DOHH2 (cell line): ENCODE results near the gene NUP210.

Source experiments
- EZH2phosphoT487 ChIP-seq: fragments of 200-600 bp; sonication (generic); IDR thresholded peaks from 2 replicates; pipeline ENCODE4 v1.6.1; 2017; ENCODE audit warnings: borderline replicate concordance, mild to moderate bottlenecking, antibody characterized with exemption, low read length, moderate library complexity, mixed read lengths
- TF ChIP-seq, protein P1 (sequence below): fragments of 200-600 bp; sonication (generic); IDR thresholded peaks from one replicate; pipeline ENCODE4 v1.5.1; 2014; ENCODE audit warnings: antibody characterized with exemption, mild to moderate bottlenecking, low read depth, low read length; ENCODE audit not compliant: poor library complexity, severe bottlenecking

DNA sequence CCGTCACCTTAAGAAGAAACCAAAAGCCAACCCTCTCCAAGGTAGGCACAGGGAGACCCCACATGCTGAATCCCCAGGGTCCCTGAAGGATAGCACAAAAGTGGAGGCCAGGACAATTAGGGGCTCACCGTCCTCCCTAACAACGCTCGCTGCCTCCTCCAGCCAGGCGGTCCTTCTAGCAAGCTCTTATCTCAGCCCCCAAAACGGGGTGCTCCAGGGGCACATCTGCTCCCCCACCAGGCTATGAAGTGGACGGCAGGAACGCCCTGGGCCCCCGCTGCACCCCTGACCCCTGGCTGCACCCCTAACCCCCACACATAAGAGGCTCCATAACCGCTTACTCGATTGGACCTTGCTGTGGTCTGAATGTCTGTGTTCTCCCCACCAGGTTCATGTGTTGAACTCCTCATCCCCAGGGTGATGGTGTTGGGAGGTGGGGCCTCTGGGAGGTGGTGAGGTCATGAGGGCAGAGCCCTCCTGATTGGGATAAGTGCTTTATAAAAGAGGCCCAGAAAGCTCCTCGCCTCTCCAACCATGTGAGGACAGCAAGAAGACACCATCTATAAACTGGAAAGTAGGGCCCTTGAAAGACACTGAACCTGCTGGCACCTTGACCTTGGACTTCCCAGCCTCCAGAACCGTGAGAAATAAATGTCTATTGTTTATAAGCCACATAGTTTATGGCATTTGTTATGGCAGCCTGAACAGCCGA is 153.3 kb downstream of the NUP210 start:
- TF ChIP-seq, protein P1, sequence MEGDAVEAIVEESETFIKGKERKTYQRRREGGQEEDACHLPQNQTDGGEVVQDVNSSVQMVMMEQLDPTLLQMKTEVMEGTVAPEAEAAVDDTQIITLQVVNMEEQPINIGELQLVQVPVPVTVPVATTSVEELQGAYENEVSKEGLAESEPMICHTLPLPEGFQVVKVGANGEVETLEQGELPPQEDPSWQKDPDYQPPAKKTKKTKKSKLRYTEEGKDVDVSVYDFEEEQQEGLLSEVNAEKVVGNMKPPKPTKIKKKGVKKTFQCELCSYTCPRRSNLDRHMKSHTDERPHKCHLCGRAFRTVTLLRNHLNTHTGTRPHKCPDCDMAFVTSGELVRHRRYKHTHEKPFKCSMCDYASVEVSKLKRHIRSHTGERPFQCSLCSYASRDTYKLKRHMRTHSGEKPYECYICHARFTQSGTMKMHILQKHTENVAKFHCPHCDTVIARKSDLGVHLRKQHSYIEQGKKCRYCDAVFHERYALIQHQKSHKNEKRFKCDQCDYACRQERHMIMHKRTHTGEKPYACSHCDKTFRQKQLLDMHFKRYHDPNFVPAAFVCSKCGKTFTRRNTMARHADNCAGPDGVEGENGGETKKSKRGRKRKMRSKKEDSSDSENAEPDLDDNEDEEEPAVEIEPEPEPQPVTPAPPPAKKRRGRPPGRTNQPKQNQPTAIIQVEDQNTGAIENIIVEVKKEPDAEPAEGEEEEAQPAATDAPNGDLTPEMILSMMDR = no peak
- TF ChIP-seq EZH2phosphoT487 = no peak
